GM12892 (cell line): ENCODE results near the gene KLHL3.

ENCODE experiments used
- DNase-seq: peaks from one replicate; pipeline ENCODE4 v3.0.0; 2011; ENCODE audit not compliant: insufficient read length
- FAIRE-seq: peaks from 2 replicates; lab custom pipeline; 2011; peaks lifted over from hg19 to GRCh38; lab: Jason Lieb, UNC
- POLR2A ChIP-seq: IDR thresholded peaks from 2 replicates; pipeline ENCODE4 v1.6.1; 2011; ENCODE audit warnings: low read depth, low read length, control low read depth
- POLR2AphosphoS5 ChIP-seq: IDR thresholded peaks from 2 replicates; pipeline ENCODE4 v1.6.1; 2011; ENCODE audit warnings: low read depth, low read length, control low read depth
- TAF1 ChIP-seq: IDR thresholded peaks from 2 replicates; pipeline ENCODE4 v1.6.1; 2011; ENCODE audit warnings: low read depth, mild to moderate bottlenecking, control low read depth, low read length, borderline replicate concordance

The KLHL3 gene

DNA sequence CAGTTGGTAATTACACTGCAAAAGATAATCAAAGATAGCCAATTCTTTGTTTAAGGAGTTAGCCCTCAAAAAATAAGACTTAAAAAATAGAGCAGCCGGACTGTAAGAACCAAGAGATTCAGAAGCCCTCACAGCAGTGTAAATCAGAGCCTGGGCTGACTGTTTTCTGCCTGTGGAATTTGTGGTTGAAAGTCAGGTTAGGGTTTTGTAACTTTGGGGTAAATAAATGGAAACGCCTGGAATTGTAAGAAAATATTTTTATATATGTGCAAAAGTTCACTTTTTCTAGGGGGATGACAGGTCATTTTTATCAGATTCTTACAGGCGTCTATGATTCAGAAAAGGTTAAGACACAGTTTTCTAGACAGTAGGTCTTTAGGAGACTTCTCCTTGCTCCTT, 35.6 kb downstream of the KLHL3 start:
- no peak for DNase-seq
- no peak for TF ChIP-seq POLR2A
- TF ChIP-seq TAF1: no peak
- TF ChIP-seq POLR2AphosphoS5: no peak
- no peak for FAIRE-seq

GRCh38 chr5:137699336-137700281, 36.3 kb downstream of the KLHL3 start:
- no peak for TF ChIP-seq POLR2A
- TF ChIP-seq TAF1: no peak
- TF ChIP-seq POLR2AphosphoS5: no peak
- DNase-seq (no peak), FAIRE-seq (no peak)

DNA sequence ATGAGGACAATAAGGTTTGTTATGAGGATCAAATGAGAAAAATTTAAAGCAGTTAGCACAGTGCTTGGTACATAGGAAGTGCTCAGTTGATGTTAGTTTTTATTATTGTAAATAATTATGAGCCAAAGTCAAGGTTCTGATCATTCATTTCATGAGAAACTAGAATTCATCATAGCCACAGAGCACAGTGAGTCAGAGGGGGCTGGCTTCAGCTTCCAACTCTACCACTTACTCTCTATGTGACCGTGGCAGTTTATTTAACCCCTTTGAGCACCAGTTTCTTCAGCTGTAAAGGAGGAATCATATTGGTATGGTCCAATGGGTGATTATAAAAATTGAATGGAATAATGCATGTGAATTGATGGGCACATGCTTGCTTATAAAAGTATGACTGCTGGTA, 39.4 kb downstream of the KLHL3 start:
- FAIRE-seq: no peak
- DNase-seq: no peak
- TF ChIP-seq POLR2AphosphoS5 (no peak), TAF1 (no peak), POLR2A (no peak)

- no peak for FAIRE-seq
- no peak for TF ChIP-seq TAF1
- no peak for DNase-seq
Measured at GRCh38 chr5:137695651-137696428, 40.0 kb downstream of the KLHL3 start.

DNA sequence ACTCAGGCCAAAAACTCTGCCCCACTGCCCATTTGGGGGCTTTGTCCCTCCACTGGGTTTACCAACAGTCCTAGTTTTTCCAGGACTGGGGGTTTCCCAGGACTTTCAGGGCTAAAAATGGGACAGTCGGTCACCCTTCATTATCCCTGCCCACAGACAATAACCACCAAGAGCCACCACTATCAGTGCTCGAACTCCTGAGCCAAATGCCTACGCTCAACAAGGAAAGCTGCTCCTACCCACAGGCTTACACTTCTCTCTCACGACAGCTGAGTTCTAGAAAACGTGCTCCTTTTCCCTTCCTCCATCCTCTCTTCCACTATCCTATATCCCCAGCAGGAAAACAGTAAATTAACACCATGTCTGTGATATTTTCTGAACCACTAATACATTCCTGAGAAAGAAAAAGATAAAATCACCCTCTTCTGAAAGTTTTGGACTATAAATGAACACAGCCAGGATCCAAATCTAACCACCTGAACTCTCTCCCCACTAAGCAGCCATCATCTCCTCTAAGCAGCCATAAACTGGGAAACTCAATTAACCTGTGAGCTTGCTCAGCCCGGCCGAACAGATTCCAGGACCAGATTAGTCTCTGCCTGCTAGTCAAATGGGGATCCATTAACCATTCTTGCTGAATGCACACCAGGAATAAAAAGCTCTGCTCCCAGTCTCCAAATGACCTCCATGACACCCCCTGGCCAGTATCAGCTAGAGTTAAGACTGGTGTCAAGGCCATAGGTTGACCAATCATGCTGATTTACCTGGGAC, 41.8 kb downstream of the KLHL3 start:
- no peak for DNase-seq
- no peak for FAIRE-seq
- no peak for TF ChIP-seq TAF1
- TF ChIP-seq POLR2AphosphoS5: no peak
- no peak for TF ChIP-seq POLR2A

GRCh38 chr5:137693307-137693950, 42.5 kb downstream of the KLHL3 start:
- TF ChIP-seq POLR2A: no peak
- no peak for TF ChIP-seq POLR2AphosphoS5
- no peak for TF ChIP-seq TAF1
- FAIRE-seq: no peak

GRCh38 chr5:137689306-137689705, 46.6 kb downstream of the KLHL3 start:
- DNase-seq (no peak), FAIRE-seq (no peak)
- no peak for TF ChIP-seq POLR2A
- TF ChIP-seq POLR2AphosphoS5: no peak
- TF ChIP-seq TAF1: no peak

More at GRCh38 chr5:137693307-137693950, 42.5 kb downstream of the KLHL3 start:
- DNase-seq: no peak

- FAIRE-seq (no peak), DNase-seq (no peak)
- no peak for TF ChIP-seq POLR2AphosphoS5
- TF ChIP-seq POLR2A: no peak
- TF ChIP-seq TAF1: no peak
Measured at GRCh38 chr5:137688210-137688840, 47.6 kb downstream of the KLHL3 start.

DNA sequence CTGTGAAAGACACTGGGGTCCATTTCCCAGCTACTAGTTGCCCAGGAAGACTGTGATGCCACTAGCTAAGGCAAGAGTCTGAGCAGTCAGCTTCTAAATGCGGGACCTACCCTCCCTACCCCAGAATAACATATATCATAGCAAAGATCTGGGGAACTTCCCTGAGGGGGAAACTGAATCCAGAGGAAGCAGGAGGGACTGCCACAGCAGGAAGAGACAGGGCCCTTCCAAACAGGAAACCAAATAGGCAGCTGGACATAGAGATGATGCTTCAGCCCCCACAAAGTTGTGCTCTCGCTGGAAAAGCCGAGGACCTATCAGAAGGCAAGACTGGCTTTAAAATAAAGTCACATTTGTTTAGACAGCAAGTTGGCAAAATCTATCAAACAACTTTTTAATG, 51.1 kb downstream of the KLHL3 start:
- FAIRE-seq (no peak), DNase-seq (no peak)
- TF ChIP-seq TAF1: no peak
- no peak for TF ChIP-seq POLR2AphosphoS5
- no peak for TF ChIP-seq POLR2A

DNA sequence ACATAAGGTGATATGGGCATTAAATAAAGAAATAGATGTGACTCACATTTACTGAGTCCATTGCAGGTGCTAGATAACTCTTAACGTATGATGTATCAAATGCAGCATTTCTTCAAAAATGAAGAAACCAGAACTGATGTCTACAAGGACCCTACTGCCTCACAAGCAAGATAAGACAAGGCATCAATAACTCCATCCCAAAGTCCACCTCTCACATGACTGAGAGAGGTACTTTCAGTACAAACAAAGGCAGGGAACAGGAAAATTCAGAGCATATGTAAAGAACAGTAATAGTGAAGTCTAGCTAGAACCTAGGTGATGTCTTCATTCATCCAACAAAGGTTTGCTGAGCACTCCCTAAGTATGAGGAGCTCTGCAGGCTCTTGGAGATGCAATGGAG, 54.7 kb downstream of the KLHL3 start:
- no peak for FAIRE-seq

More for the DNA sequence above, 54.7 kb downstream of the KLHL3 start:
- TF ChIP-seq POLR2A (no peak), POLR2AphosphoS5 (no peak), TAF1 (no peak)
- no peak for DNase-seq
